Activated naive CD8-positive, alpha-beta T cell (primary cell): ENCODE results near the gene SFR1.

ENCODE experiments used
- H3K27ac Mint-ChIP-seq: one replicate; pipeline ENCODE4 v1.8.0; 2021; ENCODE audit warnings: mixed read lengths
- H3K27me3 Mint-ChIP-seq: one replicate; pipeline ENCODE4 v1.8.0; 2021; ENCODE audit warnings: mixed read lengths
- H3K36me3 Mint-ChIP-seq: one replicate; pipeline ENCODE4 v1.8.0; 2021; ENCODE audit warnings: mixed read lengths
- H3K4me1 Mint-ChIP-seq: one replicate; pipeline ENCODE4 v1.8.0; 2021; ENCODE audit warnings: low read depth, mixed read lengths
- H3K4me3 Mint-ChIP-seq: one replicate; pipeline ENCODE4 v1.8.0; 2021; ENCODE audit warnings: mild to moderate bottlenecking, mixed read lengths
- H3K9me3 Mint-ChIP-seq: one replicate; pipeline ENCODE4 v1.8.0; 2021; ENCODE audit warnings: low read depth, mixed read lengths

Gene SFR1

GRCh38 chr10:104121485-104122224, at the start of gene SFR1:
Gene SFR1 (plus strand): TSS chr10:104122171. CDS start chr10:104122184, 13 bp downstream.
- peaks cover 2% of the 10 kb centered on the region for H3K27me3 Mint-ChIP-seq
- peaks cover 45% of the 10 kb centered on the region for H3K4me1 Mint-ChIP-seq
- peak within 1 kb of the TSS; percentile 93 for H3K4me3 Mint-ChIP-seq
- no peaks in the 10 kb centered on the region for H3K36me3 Mint-ChIP-seq
- H3K9me3 Mint-ChIP-seq, result no peaks in the 10 kb centered on the region
- H3K27ac Mint-ChIP-seq, result peak within 1 kb of the TSS; percentile 97

- no peaks in the 10 kb centered on the region for H3K4me1 Mint-ChIP-seq
- no peaks in the 10 kb centered on the region for H3K27me3 Mint-ChIP-seq
- H3K27ac Mint-ChIP-seq, result no peak overlapping the region
- no peaks in the 10 kb centered on the region for H3K36me3 Mint-ChIP-seq
- H3K9me3 Mint-ChIP-seq, result no peaks in the 10 kb centered on the region
- no peak overlapping the region for H3K4me3 Mint-ChIP-seq
These were observed 49.2 kb upstream of the SFR1 start for GRCh38 chr10:104072786-104073185.

- Mint-ChIP-seq H3K9me3 (no peaks in the 10 kb centered on the region), H3K27me3 (no peaks in the 10 kb centered on the region), H3K27ac (no peak overlapping the region), H3K4me3 (no peak overlapping the region), H3K4me1 (no peaks in the 10 kb centered on the region), H3K36me3 (no peaks in the 10 kb centered on the region)
These were observed 47.5 kb upstream of the SFR1 start for GRCh38 chr10:104074505-104074904.

GRCh38 chr10:104076743-104077160, 45.2 kb upstream of the SFR1 start:
- Mint-ChIP-seq H3K4me1 (no peaks in the 10 kb centered on the region), H3K4me3 (no peak overlapping the region), H3K9me3 (no peaks in the 10 kb centered on the region), H3K27me3 (no peaks in the 10 kb centered on the region), H3K36me3 (no peaks in the 10 kb centered on the region), H3K27ac (no peak overlapping the region)

DNA sequence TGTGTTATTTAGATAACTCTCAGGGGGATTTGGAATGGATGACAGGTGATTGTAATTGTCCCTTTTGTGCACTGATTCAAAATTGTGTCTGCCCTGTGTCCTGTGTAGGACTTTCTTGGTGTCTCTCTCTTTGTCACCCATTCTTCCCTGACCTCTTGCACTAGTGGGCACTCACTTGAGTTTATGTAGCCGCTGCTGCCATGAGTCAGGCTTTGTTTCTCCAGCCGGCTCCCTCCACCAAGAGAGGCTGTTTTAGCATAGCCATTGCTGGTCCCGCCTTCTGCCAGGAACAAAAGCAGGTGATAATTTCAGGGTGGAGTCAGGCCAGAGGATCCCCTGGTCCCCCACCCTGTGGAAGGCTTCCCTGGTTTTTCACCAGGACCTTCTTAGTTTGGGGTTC, 44.7 kb upstream of the SFR1 start:
- Mint-ChIP-seq H3K27ac (no peak overlapping the region), H3K27me3 (no peaks in the 10 kb centered on the region), H3K9me3 (no peaks in the 10 kb centered on the region)

DNA sequence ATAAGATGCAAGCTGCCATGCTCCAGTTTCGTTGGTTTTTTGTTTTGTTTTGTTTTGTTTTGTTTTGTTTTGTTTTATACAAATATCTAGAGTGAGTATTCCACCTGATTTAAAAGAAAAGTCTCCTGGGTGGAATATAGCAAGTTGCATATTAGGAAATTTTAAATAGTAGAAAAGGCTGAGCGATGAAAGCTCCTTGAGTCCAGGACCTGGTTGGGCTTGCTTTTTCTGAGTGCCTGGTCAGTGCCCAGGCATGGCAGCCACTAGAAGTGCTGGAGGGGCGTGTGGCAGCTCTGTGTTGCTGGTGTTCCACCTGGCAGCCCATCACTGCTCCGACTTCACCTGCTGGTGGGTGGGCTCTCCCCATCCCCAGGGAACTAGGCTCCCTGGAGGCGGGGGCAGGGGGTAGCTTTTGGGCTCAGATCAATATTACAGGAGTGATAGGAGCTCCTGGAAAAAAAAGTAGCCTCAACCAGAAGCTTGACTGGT, 44.3 kb upstream of the SFR1 start:
- H3K27me3 Mint-ChIP-seq, result no peaks in the 10 kb centered on the region
- H3K4me1 Mint-ChIP-seq, result no peaks in the 10 kb centered on the region
- no peak overlapping the region for H3K4me3 Mint-ChIP-seq
- no peak overlapping the region for H3K27ac Mint-ChIP-seq
- H3K9me3 Mint-ChIP-seq, result no peaks in the 10 kb centered on the region
- H3K36me3 Mint-ChIP-seq, result no peaks in the 10 kb centered on the region

More for the DNA sequence above, 44.7 kb upstream of the SFR1 start:
- Mint-ChIP-seq H3K36me3 (no peaks in the 10 kb centered on the region), H3K4me3 (no peak overlapping the region), H3K4me1 (no peaks in the 10 kb centered on the region)

- Mint-ChIP-seq H3K27ac (no peak overlapping the region), H3K4me1 (no peaks in the 10 kb centered on the region), H3K27me3 (no peaks in the 10 kb centered on the region)
These were observed 41.2 kb upstream of the SFR1 start for GRCh38 chr10:104080762-104081161.

DNA sequence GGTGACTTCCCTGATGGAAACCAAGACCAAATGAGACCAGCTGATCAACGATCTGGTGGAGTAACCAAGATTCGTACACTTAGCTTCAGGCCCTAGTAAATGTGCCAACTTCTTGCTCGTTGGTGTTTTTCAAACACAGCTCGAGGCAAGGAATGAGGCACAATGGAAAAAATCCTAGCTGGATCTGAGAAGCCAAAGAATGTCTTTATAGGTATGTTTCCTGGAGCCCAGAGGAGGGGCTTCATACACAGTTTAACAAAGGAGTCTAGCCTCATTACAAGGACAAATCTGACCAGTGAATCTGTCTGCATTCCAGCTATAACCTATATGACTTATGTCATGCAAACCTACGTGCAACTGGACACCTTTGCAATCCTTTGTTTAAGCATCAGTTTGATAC, 40.0 kb upstream of the SFR1 start:
- H3K4me1 Mint-ChIP-seq, result no peaks in the 10 kb centered on the region
- H3K27me3 Mint-ChIP-seq, result no peaks in the 10 kb centered on the region
- no peaks in the 10 kb centered on the region for H3K9me3 Mint-ChIP-seq
- no peak overlapping the region for H3K27ac Mint-ChIP-seq
- no peaks in the 10 kb centered on the region for H3K36me3 Mint-ChIP-seq
- H3K4me3 Mint-ChIP-seq, result no peak overlapping the region

More at GRCh38 chr10:104080762-104081161, 41.2 kb upstream of the SFR1 start:
- H3K36me3 Mint-ChIP-seq, result no peaks in the 10 kb centered on the region
- no peak overlapping the region for H3K4me3 Mint-ChIP-seq
- H3K9me3 Mint-ChIP-seq, result no peaks in the 10 kb centered on the region

DNA sequence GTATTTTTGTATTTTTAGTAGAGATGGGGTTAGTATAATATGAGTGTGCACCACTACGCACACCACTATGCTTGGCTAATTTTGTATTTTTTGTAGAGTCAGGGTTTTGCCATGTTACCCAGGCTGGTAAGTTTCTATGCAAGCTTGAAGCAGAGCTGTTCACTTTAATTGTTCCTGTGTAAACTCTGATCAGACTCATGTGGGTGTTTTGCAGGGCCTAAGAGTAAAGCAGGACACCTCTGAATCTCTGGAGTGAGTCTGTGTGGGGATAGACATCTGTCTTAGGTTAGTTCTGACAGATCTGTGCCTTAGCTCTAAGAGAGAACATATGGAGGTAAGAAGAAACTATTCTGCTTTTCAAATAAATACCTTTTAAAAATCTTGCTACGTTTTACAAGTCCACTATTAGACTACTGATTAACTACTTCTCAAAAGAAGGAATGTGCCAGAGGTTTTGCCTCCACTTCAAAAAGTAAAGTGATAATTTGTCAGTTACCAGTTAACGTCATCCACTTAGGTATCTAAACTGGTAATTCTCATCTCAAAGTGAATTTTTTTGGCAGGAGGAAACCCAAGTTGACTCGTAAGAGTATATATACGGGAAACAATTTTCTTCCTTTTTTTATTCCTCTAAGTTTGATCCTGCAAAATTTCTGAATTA, 37.4 kb upstream of the SFR1 start:
- Mint-ChIP-seq H3K27ac (no peak overlapping the region), H3K27me3 (no peaks in the 10 kb centered on the region), H3K4me1 (peaks cover 1% of the 10 kb centered on the region), H3K36me3 (no peaks in the 10 kb centered on the region), H3K4me3 (no peak overlapping the region), H3K9me3 (no peaks in the 10 kb centered on the region)

- H3K36me3 Mint-ChIP-seq, result no peaks in the 10 kb centered on the region
- no peak within 1 kb of the TSS for H3K4me3 Mint-ChIP-seq
- no peak within 1 kb of the TSS for H3K27ac Mint-ChIP-seq
- peaks cover 3% of the 10 kb centered on the region for H3K4me1 Mint-ChIP-seq
- H3K9me3 Mint-ChIP-seq, result no peaks in the 10 kb centered on the region
- no peaks in the 10 kb centered on the region for H3K27me3 Mint-ChIP-seq
These were observed 36.1 kb upstream of the SFR1 start, which contains the start of gene COL17A1 for GRCh38 chr10:104085801-104086400. Gene COL17A1 (minus strand): TSS chr10:104085880. CDS start chr10:104080673, 5,207 bp downstream.

DNA sequence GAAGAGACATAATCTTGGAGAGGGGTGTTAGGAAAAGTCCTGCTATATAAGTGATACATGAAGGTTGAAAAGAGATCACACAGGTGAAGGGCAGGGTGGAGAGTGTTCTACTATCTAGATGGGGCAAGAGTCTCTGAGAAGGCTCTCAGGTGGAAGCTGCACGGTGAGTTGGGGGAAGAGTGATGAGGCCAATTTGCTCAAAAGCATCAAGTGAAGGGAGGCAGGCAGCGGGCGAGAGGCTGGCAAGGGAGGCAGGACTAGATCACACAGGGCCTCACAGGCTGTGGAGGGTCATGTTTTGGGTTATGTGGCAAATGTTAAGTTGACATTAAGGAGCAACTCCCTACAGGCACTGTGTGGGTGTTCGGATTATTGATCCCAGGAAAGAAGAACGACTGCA, 33.7 kb upstream of the SFR1 start:
- Mint-ChIP-seq H3K27me3 (no peaks in the 10 kb centered on the region), H3K9me3 (no peaks in the 10 kb centered on the region), H3K36me3 (no peaks in the 10 kb centered on the region), H3K27ac (no peak overlapping the region), H3K4me3 (no peak overlapping the region), H3K4me1 (peaks cover 7% of the 10 kb centered on the region)

DNA sequence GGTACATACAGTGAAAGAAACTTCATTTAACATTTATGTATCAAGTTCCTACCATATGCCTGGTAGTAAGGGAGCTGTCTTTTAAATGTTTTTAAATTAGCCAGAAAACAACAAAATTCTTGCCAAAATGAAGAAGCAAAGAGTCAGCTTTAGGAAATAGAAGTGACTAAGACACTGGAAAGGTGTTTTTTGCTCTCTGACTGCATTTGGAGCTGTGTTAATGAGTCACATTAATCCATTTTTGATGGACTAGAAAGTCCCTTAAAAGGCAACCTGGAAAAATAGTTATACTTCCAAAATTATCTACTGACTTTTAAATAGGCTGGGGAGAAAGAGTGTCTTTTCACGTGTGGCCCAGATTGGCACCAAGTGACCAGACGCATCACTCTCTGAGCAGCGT, 32.4 kb upstream of the SFR1 start:
- Mint-ChIP-seq H3K4me1 (peaks cover 13% of the 10 kb centered on the region), H3K9me3 (peaks cover 5% of the 10 kb centered on the region), H3K27ac (no peak overlapping the region), H3K36me3 (no peaks in the 10 kb centered on the region), H3K4me3 (no peak overlapping the region), H3K27me3 (no peaks in the 10 kb centered on the region)

DNA sequence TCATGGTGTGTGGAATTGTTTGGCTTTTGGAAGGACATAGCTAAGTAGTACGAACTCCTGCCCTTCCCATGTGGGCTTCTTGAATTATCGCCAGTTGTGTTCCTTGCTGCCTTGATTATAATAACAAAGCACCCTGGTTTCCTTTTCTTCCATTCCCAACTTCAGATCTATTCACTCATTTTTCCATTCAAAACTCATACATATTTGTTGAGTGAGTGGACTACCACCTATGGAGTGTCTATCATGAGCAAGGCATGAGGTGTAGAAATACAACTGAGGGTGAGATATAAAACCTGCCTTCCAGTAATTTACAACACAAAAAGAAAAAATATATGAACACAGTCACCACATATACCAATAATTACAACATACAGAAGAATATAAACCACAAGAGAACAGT, 31.4 kb upstream of the SFR1 start:
- no peaks in the 10 kb centered on the region for H3K27me3 Mint-ChIP-seq
- peaks cover 5% of the 10 kb centered on the region for H3K9me3 Mint-ChIP-seq
- no peak overlapping the region for H3K4me3 Mint-ChIP-seq
- no peak overlapping the region for H3K27ac Mint-ChIP-seq
- no peaks in the 10 kb centered on the region for H3K36me3 Mint-ChIP-seq
- H3K4me1 Mint-ChIP-seq, result peaks cover 15% of the 10 kb centered on the region

DNA sequence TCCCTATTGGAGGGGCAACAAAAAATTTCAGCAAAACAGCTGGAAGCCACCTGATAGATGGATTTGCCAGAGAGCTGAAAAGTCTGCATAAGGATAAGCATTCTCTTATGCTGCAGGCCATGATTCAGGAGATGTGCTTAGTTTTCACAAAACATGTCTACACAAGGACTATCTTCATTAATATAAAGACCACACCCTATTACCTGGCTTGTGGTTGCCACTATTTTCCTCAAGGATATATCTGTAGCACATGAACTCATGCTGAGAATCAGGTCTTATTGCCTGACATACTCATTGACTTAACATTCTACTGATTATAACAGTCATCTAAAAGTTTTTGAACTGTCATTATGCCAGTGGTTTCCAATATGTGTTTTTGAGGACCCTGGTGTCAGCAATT, 29.2 kb upstream of the SFR1 start:
- no peak overlapping the region for H3K4me3 Mint-ChIP-seq
- H3K27me3 Mint-ChIP-seq, result no peaks in the 10 kb centered on the region
- H3K4me1 Mint-ChIP-seq, result peaks cover 15% of the 10 kb centered on the region
- no peak overlapping the region for H3K27ac Mint-ChIP-seq
- peaks cover 4% of the 10 kb centered on the region for H3K36me3 Mint-ChIP-seq
- peaks cover 5% of the 10 kb centered on the region for H3K9me3 Mint-ChIP-seq

DNA sequence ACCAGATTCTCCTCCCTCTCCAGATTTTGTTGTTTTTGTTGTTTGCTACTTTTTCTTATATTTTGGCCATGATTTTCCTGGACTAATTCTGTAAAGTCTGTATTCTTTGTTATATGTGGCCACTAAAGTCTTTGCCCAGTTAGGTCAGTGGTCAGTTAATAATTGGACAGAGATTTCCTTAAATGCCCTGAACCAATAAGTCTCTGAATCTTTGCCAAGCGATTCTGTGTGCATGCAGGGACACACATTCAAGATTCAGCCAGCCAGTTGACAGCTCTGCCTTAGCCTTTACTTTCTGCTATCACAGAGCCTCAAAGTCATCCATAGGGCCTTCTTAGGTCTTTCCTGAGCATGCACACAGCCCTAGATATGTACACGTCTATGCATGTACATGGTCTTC, 25.3 kb upstream of the SFR1 start:
- Mint-ChIP-seq H3K27me3 (no peaks in the 10 kb centered on the region), H3K4me1 (peaks cover 14% of the 10 kb centered on the region), H3K4me3 (no peak overlapping the region), H3K36me3 (peaks cover 4% of the 10 kb centered on the region), H3K27ac (no peak overlapping the region), H3K9me3 (peaks cover 5% of the 10 kb centered on the region)
